ENCODE data around the gene MROH2A.

MROH2A gene

GRCh38 chr2:233798335-233799086 is 20.4 kb downstream of the MROH2A start:
- H3K4me3 ChIP-seq (ENCODE audit: low read length) = no peak overlapping the region
- DNase-seq (ENCODE audit: low read depth, low spot score) = no peak

DNA sequence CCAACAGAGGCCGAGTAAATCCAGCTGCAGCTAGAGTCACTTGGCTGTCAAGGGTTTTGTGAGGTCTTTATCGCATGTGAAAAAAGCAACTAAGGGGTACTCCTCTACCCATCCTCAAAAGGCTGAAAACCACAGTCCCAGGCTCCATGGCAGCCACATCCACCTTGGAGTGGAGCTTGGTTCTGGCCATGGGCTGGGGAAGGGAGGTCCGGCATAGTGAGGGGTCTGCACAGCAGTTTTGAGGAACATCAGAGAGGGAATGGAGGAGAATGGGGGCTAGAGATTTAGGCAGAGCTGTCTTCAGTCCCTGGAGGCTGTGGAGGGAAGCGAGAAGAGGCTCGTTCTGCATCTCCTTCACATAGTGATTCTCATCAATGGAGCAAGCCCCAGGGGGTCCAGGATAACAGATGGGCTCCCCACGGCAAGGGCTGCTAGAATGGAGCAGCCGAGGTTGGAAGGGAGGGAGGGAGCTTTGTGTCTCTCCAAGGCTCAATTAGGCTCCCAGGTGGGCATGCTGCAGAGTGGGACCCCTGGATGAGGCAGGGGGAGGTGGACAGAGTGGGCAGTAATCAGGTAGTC is 21.0 kb downstream of the MROH2A start:
- H3K4me3 ChIP-seq (ENCODE audit: low read length) = no peak overlapping the region
- no peak for DNase-seq (ENCODE audit: low read depth, low spot score)

- H3K4me3 ChIP-seq (ENCODE audit: low read length) = no peak overlapping the region
- no peak for DNase-seq (ENCODE audit: low read depth, low spot score)
These were observed 21.6 kb downstream of the MROH2A start for GRCh38 chr2:233799716-233800115.

- H3K4me3 ChIP-seq (ENCODE audit: low read length) = no peak overlapping the region
- no peak for DNase-seq (ENCODE audit: low read depth, low spot score)
These were observed 22.1 kb downstream of the MROH2A start for GRCh38 chr2:233800208-233800607.

DNA sequence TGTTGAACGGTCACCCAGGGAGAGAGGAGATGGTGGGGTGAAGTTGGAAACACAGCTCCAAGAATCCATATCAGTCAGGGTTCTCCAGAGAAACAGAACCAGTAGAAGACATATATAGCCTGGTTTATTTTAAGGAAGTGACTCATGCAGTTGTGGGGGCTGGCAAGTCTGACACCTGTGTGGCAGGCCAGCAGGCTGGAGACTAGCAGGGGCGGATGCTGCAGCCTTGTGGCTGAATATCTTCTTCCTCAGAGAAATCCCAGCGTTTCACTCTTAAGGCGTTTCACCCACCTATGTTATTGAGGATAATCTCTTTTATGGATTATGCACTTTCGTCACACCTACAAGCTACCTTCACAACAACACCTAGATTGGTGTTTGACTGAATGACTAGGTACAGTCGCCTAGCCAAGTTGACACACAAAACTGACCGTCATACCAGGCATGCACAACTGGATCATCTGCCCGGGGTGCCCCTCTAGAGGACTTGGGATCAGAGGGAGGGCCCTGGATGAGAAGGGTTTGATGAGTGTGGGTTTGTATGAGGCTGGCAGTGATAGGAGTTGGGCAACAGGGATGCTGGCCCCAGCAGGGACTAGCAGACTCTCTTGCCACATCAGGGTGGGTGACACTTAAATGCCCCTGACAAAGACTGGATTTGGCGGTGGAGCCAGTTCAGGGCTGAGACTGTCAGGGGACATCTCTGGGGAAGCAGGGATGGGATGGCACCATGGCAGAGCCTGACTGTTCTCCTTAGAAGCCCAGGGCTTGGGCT is 23.4 kb downstream of the MROH2A start:
- no peak overlapping the region for H3K4me3 ChIP-seq (ENCODE audit: low read length)
- no peak for DNase-seq (ENCODE audit: low read depth, low spot score)

DNA sequence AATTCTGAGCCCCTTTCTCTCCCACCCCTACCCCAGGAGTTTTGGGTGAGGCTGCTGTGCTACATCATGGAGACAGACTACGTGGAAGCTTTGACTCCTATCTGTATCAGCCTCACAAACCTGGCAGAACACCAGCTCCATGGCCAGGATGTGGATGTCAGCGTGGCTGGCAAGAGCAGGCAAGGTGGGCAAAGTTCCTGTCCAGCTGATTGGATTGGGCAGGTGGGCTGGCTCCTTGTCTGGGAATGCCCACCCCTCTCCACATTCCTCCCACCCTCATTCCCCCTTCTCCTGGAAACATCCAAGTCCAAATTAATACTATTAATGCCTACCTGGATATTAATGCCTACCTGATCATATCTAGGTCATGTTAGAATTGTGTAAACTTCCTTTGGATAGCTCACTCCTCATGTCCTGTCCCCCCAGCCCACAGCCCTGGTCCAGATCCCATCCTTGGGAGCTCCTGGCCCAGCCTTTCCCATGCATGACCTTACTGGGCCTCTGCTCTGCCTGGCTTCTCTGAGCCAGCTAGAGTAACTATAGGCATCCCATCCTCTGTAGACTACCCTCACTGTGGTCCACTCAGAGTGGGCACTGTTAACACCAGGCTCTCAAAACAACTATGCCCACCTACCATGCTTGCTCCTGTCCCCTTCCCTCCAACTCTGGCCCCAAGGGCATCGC is 24.1 kb downstream of the MROH2A start:
- no peak for DNase-seq (ENCODE audit: low read depth, low spot score)
- no peak overlapping the region for H3K4me3 ChIP-seq (ENCODE audit: low read length)

GRCh38 chr2:233803292-233803911 is 25.3 kb downstream of the MROH2A start:
- no peak overlapping the region for H3K4me3 ChIP-seq (ENCODE audit: low read length)
- no peak for DNase-seq (ENCODE audit: low read depth, low spot score)

GRCh38 chr2:233803994-233804393 is 25.9 kb downstream of the MROH2A start:
- no peak overlapping the region for H3K4me3 ChIP-seq (ENCODE audit: low read length)
- DNase-seq (ENCODE audit: low read depth, low spot score) = no peak

DNA sequence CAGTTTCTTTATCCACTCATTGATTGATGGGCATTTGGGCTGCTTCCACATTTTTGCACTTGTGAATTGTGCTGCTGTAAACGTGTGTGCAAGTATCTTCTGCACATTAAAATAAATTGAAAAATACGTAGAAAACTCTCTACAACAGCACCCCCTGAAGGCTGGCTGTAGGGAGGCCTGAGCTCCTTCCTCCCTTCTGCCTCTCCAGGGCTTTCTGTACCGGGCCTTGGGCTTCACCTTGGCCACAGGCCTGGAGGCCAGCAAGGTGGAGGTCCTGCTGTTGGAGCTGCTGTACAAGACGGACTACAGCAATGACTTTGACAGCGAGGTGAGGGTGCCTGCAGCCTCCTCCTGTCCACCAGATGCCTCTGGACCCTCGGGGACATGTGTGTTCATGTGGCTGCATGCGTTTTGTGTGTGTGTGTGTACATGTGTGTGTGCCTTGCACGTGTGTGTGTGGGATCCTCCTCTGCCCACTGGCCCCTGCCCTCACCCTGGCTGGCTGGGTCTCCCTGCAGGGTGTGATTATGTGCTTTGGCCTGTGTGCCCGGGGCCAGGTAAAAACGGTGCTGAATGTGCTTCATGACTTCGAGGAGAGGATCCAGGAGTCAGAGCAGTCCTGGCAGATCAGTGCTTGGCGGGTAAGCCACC is 29.2 kb downstream of the MROH2A start:
- no peak overlapping the region for H3K4me3 ChIP-seq (ENCODE audit: low read length)
- DNase-seq (ENCODE audit: low read depth, low spot score) = no peak

GRCh38 chr2:233807966-233808935 is 30.1 kb downstream of the MROH2A start:
- DNase-seq (ENCODE audit: low read depth, low spot score) = no peak
- no peak overlapping the region for H3K4me3 ChIP-seq (ENCODE audit: low read length)

DNA sequence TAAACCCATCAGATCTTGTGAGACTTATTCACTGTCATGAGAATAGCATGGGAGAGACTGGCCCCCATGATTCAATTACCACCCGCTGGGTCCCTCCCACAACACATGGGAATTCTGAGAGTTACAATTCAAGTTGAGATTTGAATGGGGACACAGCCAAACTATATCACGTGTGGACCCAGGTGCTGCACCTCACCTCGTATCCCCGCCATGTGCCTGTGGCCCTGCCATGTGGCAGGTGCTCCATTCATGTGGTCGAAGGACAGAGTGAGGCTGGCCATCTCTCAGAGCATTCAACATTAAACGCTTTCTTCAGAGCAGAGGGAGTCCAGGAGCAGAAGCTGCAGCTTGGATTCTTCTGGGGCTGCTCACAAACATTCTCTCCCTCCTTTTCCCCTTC is 32.3 kb downstream of the MROH2A start:
- no peak overlapping the region for H3K4me3 ChIP-seq (ENCODE audit: low read length)
- no peak for DNase-seq (ENCODE audit: low read depth, low spot score)

DNA sequence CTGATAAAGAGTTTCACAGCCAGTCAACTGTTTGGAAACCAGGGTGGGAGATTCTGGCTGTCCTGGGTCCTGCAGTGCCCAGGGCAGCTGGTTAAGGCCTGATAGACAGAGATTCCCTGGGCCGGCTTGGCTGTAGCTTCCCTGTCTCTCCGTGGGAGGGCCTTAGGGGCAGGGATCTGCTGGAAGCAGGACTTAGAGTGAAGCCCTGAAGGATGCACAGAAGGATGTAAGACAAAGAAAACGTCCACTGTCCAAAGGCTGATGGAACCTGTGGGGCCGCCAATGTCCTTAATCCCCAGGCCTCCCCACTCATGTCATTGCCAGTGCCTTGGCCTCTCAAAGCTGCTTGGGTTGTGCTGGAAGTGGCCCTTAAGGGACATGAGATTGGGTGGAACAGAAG is 33.0 kb downstream of the MROH2A start:
- H3K4me3 ChIP-seq (ENCODE audit: low read length) = no peak overlapping the region
- DNase-seq (ENCODE audit: low read depth, low spot score) = no peak

- H3K4me3 ChIP-seq (ENCODE audit: low read length) = no peak overlapping the region
- no peak for DNase-seq (ENCODE audit: low read depth, low spot score)
These were observed 33.6 kb downstream of the MROH2A start for GRCh38 chr2:233811732-233812131.

DNA sequence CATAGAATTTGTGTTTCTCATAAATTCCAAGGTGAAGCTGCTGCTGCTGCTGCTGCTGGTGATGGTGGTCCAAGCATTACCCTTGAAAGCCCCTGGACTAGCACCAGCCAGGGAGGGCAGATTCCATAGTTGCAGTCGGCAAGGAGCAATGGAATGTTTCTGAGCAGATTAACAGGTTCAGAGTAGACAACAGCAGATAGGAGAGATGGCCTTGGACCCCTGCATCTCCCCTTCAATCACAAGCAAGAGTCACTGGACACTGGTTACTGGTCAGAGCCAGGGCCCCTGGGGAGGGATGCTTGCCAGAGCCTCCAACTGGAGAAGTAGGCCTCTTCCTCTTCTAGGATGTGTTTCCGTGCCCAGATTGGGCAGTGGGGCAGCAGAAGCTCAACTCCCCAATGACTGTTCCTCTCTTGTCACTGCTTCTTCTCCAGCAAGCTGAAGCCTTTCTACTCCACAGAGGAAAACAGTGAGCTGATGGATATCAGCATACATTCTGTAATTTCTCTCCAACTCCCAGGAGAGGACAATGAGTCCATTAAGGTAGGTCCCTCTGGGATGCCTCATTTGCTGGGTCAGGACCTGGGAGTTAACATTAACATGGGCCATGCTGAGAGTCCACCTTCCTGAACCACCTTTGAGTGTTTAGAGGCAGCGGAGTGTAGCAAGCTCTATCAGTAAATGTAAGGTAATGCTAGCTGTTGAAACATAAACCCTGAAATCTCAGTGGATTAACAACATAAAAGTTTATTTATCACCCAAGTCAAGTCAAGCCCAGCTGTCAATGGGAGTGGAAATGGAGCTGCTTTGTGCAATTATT is 35.3 kb downstream of the MROH2A start:
- DNase-seq (ENCODE audit: low read depth, low spot score) = no peak
- no peak overlapping the region for H3K4me3 ChIP-seq (ENCODE audit: low read length)

- DNase-seq (ENCODE audit: low read depth, low spot score) = no peak
These were observed 36.1 kb downstream of the MROH2A start for GRCh38 chr2:233814056-233814835.

DNA sequence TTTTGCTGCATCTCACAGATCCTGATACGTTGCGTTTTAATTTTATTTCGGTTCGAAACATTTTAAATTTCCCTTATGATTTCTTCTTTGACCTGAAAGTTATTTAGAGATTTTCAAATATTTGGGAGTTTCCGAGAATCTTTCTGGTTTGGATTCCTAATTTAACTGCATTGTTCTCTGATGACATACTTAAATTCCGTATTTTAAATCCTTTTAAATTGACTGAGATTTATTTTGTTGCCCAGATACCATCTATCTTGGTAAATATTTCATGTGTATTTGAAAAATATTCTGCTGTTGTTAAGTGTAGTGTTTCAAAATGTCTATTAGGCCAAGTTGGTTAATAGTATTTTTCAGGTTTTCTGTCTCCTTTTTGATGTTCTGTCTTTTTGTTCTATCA is 37.7 kb downstream of the MROH2A start:
- no peak overlapping the region for H3K4me3 ChIP-seq (ENCODE audit: low read length)
- no peak for DNase-seq (ENCODE audit: low read depth, low spot score)

More at GRCh38 chr2:233814056-233814835, 36.1 kb downstream of the MROH2A start:
- no peak overlapping the region for H3K4me3 ChIP-seq (ENCODE audit: low read length)

Measured in Jurkat, Clone E6-1 (cell line).